GM18520 (cell line): Measurements from ENCODE around the gene ZFPM1.

Experiments
- ATAC-seq: cut with Tn5 transposase; IDR thresholded peaks from one replicate; pipeline ENCODE4 v1.9.1; 2021; ENCODE audit not compliant: unreplicated experiment

ZFPM1 gene

DNA sequence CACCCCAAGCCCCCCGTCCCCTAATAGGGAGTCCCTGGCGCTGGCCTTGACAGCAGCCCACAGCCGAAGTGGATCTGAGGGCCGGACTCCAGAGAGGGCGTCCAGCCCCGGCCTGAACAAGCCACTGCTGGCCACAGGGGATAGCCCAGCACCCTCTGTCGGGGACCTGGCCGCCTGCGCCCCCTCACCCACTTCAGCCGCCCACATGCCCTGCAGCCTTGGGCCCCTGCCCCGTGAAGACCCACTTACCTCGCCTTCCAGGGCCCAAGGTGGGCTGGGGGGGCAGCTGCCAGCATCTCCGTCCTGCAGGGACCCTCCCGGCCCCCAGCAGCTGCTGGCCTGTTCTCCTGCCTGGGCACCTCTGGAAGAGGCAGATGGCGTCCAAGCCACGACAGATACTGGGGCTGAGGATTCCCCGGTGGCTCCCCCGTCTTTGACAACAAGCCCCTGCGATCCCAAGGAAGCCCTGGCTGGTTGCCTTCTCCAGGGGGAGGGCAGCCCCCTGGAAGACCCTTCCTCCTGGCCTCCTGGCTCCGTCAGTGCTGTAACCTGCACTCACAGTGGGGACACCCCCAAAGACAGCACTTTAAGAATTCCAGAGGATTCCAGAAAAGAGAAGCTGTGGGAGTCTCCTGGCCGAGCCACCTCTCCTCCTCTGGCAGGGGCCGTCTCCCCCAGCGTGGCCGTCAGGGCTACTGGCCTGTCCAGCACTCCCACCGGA is 19.3 kb upstream of the ZFPM1 start:
- no peak for ATAC-seq

DNA sequence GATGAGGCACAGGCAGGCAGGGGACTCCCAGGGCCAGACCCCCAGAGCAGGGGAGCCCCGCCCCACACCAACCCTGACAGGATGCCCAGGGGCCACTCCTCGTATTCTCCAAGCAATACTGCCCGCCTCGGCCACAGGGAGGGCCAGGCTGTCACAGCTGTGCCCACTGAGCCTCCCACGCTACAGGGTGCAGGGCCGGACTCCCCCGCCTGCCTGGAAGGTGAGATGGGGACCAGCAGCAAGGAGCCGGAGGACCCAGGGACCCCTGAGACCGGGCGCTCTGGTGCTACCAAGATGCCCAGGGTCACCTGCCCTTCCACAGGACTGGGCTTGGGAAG is 18.8 kb upstream of the ZFPM1 start:
- no peak for ATAC-seq

- ATAC-seq = no peak
Measured at GRCh38 chr16:88434746-88435145, 18.3 kb upstream of the ZFPM1 start.

- ATAC-seq = no peak
Measured at GRCh38 chr16:88435437-88436355, 17.4 kb upstream of the ZFPM1 start.

DNA sequence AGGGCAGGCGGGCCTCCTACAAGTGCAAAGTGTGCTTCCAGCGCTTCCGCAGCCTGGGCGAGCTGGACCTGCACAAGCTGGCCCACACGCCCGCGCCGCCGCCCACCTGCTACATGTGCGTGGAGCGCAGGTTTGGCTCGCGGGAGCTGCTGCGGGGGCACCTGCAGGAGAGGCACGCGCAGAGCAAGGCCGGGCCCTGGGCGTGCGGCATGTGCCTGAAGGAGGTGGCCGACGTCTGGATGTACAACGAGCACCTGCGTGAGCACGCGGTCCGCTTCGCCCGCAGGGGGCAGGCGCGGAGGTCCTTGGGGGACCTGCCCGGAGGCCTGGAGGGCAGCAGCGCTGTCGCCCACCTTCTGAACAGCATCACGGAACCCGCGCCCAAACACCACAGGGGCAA is 16.3 kb upstream of the ZFPM1 start:
- ATAC-seq = no peak

DNA sequence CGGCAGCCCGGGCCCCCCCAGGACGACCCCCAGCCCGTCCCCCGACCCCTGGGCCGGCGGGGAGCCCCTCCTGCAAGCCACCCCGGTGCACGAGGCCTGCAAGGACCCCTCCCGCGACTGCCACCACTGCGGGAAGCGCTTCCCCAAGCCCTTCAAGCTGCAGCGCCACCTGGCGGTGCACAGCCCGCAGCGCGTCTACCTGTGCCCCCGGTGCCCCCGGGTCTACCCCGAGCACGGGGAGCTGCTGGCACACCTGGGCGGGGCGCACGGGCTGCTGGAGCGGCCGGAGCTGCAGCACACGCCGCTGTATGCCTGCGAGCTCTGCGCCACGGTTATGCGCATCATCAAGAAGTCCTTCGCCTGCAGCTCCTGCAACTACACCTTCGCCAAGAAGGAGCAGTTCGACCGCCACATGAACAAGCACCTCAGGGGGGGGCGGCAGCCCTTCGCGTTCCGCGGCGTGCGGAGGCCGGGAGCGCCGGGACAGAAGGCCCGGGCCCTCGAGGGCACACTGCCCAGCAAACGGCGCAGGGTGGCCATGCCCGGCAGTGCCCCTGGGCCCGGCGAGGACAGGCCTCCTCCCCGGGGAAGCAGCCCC is 15.6 kb upstream of the ZFPM1 start:
- no peak for ATAC-seq

- ATAC-seq = no peak
Measured at GRCh38 chr16:88438084-88438870, 14.8 kb upstream of the ZFPM1 start.

DNA sequence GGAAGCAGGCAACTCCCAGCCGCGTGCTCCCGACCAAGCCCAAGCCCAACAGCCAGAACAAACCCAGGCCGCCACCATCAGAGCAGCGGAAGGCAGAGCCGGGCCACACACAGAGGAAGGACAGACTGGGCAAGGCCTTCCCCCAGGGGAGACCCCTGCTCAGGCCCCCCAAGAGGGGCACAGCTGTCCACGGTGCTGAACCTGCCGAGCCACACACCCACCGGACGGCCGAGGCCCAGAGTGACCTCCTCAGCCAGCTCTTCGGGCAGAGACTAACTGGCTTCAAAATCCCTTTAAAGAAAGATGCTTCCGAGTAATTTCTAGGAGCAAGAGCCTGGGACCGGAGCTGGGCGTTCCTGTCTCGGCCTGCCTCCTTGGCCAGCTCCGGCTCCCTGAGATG is 14.1 kb upstream of the ZFPM1 start:
- no peak for ATAC-seq

DNA sequence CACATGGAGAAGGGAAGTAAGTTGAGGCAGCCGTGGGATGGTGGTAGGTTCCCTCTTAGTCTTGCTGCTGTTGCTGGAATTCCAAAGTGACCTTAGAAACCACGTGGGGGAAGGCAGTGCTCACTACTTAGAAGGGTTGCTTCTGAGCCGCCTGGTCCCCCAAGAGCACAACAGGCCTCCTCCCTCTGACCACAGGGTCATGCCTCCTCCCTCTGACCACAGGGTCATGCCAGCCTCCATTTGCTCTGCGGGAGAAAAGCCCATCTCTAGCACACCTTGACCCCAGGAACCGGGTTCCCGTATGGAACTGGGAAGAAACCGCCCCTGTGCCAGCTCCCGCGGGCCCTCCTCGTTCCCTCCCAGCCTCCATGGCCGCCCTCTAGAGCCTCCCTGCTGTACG is 13.4 kb upstream of the ZFPM1 start:
- no peak for ATAC-seq

GRCh38 chr16:88440111-88440510 is 13.0 kb upstream of the ZFPM1 start:
- ATAC-seq = no peak

GRCh38 chr16:88440686-88441405 is 12.2 kb upstream of the ZFPM1 start:
- ATAC-seq = no peak

DNA sequence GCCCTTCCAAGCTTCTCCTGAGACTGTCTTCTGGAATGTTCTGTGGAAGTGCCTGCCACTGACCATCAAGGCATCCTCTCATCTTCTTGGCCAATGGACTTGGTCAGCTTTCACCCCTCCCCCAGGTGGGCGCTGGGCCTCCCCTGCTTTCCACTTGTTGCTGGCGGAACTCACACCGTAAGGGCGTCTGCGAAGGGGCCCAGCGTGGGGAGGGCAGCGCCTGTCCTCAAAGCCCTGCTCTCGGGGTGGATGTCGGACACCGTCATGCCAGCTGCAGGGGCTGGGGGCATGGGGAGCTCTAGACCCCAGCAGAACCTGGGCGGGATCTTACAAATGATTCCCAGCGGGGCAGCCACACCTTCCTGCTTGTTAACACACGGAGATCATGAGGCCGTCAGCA is 11.6 kb upstream of the ZFPM1 start:
- ATAC-seq = no peak

- ATAC-seq = no peak
Measured at GRCh38 chr16:88442383-88442726, 10.7 kb upstream of the ZFPM1 start.

DNA sequence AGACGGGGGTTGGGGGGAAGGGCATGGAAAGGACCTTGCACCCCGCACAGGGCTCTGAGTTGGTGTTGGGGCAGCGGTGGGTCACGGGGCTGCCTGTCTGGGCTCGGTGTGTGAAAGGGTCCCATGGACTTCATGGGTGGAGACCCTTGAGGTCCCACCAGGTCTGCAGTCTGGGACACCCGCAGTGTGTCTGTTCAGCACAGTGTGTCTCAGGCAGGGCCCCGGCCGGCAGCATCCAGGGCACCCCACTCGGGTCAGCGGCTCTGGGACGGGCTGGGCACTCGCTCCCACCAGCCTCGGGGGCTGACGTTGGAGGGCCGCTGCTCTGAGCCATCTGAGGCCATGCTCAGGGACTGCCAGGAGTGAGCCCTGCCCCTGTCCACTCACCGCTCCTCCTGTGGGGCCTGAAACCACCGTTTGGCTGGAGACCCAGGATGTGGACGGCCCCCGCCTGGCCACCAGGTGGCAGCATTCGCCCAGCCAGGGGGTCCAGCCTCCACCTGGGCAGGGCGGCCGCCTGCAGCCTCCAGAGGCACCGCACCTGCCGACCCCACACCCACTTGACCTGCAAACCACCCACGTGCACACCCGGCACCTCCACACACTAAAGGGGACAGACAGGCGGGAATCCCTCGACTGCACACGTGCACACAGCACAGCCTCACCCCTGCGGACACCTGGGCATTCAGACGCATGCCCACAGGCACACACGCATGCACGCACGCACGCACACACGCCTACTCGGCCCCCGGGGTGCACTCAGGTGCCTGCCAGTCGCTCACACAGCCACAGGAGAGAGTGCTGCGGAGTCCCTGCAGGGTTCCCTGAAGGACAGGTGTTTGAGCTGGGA is 10.1 kb upstream of the ZFPM1 start:
- ATAC-seq = no peak

DNA sequence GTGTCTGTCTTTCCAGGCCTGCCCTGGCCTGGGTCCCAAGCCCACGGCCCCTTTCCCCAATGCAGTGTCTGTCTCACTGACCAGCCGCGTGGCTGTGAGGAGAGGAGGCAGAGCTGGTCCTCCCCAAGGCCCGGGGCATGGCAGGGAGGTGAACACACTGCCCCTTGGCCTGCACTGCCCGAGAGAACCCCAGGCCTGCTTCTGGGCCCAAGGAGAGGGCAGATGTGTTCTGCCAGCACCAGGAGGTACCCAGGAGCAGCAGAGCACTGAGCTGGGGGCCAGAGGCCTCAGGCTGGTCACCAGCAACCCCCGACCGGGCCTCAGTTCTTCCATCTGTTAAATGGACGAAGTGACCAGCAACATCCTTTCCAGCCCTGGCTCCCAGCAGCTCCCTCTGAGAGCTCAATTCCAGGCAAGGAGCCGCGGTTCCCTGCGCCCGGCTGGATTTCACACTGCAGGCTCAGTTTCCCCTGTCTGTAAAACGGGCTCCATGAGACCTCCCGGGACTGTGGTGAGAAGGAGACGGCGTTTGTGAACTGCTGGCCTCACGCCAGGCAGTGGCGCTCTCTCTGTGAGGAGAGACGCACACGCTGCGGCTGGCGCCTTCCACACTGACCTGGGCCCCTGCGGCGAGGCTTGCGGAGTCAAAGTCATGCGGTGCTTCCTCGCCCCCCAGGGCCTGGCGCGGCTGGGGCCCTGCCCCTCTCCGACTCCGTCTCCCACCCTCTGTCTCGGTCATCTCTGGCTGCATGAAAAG is 8.1 kb upstream of the ZFPM1 start:
- ATAC-seq = no peak

DNA sequence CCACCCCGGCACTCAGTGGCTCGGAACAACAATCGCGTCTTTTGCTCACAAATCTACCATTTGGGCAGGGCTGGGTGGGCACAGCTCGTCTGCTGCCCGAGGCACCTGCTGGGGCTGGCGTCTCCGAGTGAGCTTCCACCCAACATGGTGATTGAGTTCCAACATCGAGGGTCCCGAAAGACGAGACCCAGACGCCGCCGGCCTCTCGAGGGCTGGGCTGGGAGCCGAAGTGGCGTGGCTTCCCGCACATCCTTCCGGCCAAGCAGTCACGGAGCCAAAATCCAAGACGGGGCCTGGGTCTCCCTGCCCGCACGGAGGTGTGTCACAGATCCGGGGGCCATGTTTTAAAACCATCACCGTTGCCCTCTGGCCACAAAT is 7.5 kb upstream of the ZFPM1 start:
- ATAC-seq = no peak

GRCh38 chr16:88446061-88446460 is 7.0 kb upstream of the ZFPM1 start:
- no peak for ATAC-seq

DNA sequence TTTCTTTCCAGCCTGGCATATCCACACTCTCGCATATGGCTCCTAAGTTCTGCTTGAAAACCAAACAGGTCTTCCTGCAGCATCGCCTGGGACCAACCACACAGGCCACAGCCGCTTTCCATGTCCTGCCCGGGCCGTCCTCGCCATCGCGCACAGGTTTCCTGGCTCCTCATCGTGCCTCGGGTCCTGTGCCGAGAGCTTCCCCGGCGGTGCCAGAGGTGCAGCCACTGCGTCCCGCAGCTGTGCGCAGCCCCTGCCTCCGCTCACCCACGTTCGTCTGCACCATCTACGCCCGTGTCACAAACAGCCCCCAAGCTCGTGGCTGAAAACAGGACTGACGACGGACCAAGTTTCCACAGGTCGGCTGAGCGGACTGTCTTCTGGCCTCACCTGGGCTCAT is 6.3 kb upstream of the ZFPM1 start:
- ATAC-seq = no peak

GRCh38 chr16:88447881-88448280 is 5.2 kb upstream of the ZFPM1 start:
- no peak for ATAC-seq
